GM12878 (cell line): ENCODE results near the gene TMEM14B. TPM values are rescaled to one million over a fixed set of nuclear protein-coding genes. Genes with fewer than 3 reads are reported as not detected.

ENCODE experiments used
- ATAC-seq: fragments of 200-7000 bp; cut with Tn5 transposase; 3 replicates; pipeline ENCODE4 v1.9.1; 2020; ENCODE audit warnings: mild to moderate bottlenecking, moderate library complexity
- BruUV-seq: library from RNA; stranded (reverse); fragments of 400-500 nt; replicated peaks from 2 replicates; lab custom pipeline; 2021; lab: Mats Ljungman, UMichigan
- CTCF ChIA-PET: fragments of 300-600 bp; sonication (Branson Sonifier 250); formaldehyde crosslinking; extraction: SDS; loops from one replicate; lab custom pipeline; 2021; ENCODE audit warnings: inconsistent platforms; lab: Yijun Ruan, JAX
- POLR2A ChIA-PET: fragments of 350-600 bp; formaldehyde crosslinking; extraction: SDS; loops from one replicate; lab custom pipeline; 2021; ENCODE audit warnings: inconsistent platforms; lab: Charles Lee
- RAD21 ChIA-PET: fragments of 300-600 bp; sonication (Branson Sonifier 250); formaldehyde crosslinking; loops from one replicate; lab custom pipeline; 2023; ENCODE audit warnings: antibody characterized with exemption; ENCODE audit not compliant: unreplicated experiment; lab: Charles Lee
- SMC1A ChIA-PET: fragments of 300-600 bp; sonication (Branson Sonifier 250); formaldehyde crosslinking; loops from one replicate; lab custom pipeline; 2023; ENCODE audit not compliant: unreplicated experiment, uncharacterized antibody; lab: Charles Lee
- DNase-seq: peaks from one replicate; pipeline ENCODE4 v3.0.0-alpha.2; 2011; ENCODE audit warnings: low read depth, low spot score
- FAIRE-seq: peaks from 3 replicates; lab custom pipeline; 2011; peaks lifted over from hg19 to GRCh38; lab: Jason Lieb, UNC
- H2AFZ ChIP-seq: 2 replicates; pipeline ENCODE4 v1.6.0; 2011; ENCODE audit warnings: low read depth, low read length, control low read depth; ENCODE audit not compliant: control insufficient read depth
- H3K27ac ChIP-seq: 2 replicates; pipeline ENCODE4 v1.5.1; 2011; ENCODE audit warnings: control low read depth; ENCODE audit not compliant: control insufficient read depth, insufficient read depth
- H3K27me3 ChIP-seq, 2 experiments: replicated peaks in 1 of 2; 2 replicates each; pipeline versions ENCODE4 v1.6.0 to v1.6.1; 2011; ENCODE audit warnings: low read length in 1 of 2; ENCODE audit not compliant: control insufficient read depth in 2 of 2, insufficient read depth in 2 of 2
- H3K36me3 ChIP-seq, 2 experiments: 2 replicates each; pipeline ENCODE4 v1.5.1; 2011; ENCODE audit warnings: low read length in 1 of 2; ENCODE audit not compliant: control insufficient read depth in 2 of 2, insufficient read depth in 2 of 2
- H3K4me1 ChIP-seq: 2 replicates; pipeline ENCODE4 v1.6.1; 2011; ENCODE audit warnings: mild to moderate bottlenecking, low read length, moderate library complexity, mixed read lengths; ENCODE audit not compliant: control insufficient read depth, insufficient read depth
- H3K4me2 ChIP-seq: 2 replicates; pipeline ENCODE4 v1.6.0; 2011; ENCODE audit warnings: control low read depth; ENCODE audit not compliant: control insufficient read depth, insufficient read depth
- H3K4me3 ChIP-seq: fragments of 200-600 bp; sonication (generic); 2 replicates; pipeline ENCODE4 v1.5.1; 2016
- H3K79me2 ChIP-seq: 2 replicates; pipeline ENCODE4 v1.6.0; 2011; ENCODE audit warnings: low read length; ENCODE audit not compliant: control insufficient read depth, insufficient read depth
- H3K9ac ChIP-seq: 2 replicates; pipeline ENCODE4 v1.8.0; 2011; ENCODE audit warnings: low read length, control low read depth, mixed read lengths; ENCODE audit not compliant: control insufficient read depth, insufficient read depth
- H3K9me3 ChIP-seq: replicated peaks from 3 replicates; pipeline ENCODE4 v1.5.1; 2011; ENCODE audit warnings: mild to moderate bottlenecking, low read length; ENCODE audit not compliant: control insufficient read depth, insufficient read depth
- H4K20me1 ChIP-seq: 2 replicates; pipeline ENCODE4 v1.6.0; 2011; ENCODE audit not compliant: control insufficient read depth, insufficient read depth
- CBFB ChIP-seq: IDR thresholded peaks from 2 replicates; pipeline ENCODE4 v1.6.1; 2016; ENCODE audit warnings: antibody characterized with exemption, low read depth
- CHD4 ChIP-seq: fragments of 200-600 bp; sonication (generic); IDR thresholded peaks from 2 replicates; pipeline ENCODE4 v1.6.1; 2016; ENCODE audit warnings: mild to moderate bottlenecking
- E2F4 ChIP-seq: IDR thresholded peaks from 2 replicates; pipeline ENCODE4 v1.6.1; 2012; ENCODE audit warnings: low read depth, low read length, improper control_type of control experiment
- JUND ChIP-seq: IDR thresholded peaks from 2 replicates; pipeline ENCODE4 v1.6.1; 2012; ENCODE audit warnings: low read depth, mild to moderate bottlenecking, low read length, improper control_type of control experiment, moderate library complexity
- LARP7 ChIP-seq: fragments of 450-650 bp; IDR thresholded peaks from 2 replicates; pipeline ENCODE4 v1.6.1; 2017; ENCODE audit warnings: mild to moderate bottlenecking
- NFYB ChIP-seq: IDR thresholded peaks from 2 replicates; pipeline ENCODE4 v1.6.1; 2011; ENCODE audit warnings: low read depth, mild to moderate bottlenecking, low read length, improper control_type of control experiment, moderate library complexity; ENCODE audit not compliant: insufficient read depth
- POU2F2 ChIP-seq: IDR thresholded peaks from 3 replicates; pipeline ENCODE4 v1.6.1; 2011; ENCODE audit warnings: low read depth, mild to moderate bottlenecking, low read length, borderline replicate concordance
- SRF ChIP-seq, 2 experiments: IDR thresholded peaks; 2 replicates each; pipeline ENCODE4 v1.6.1; 2011; ENCODE audit warnings: low read depth in 2 of 2, low read length in 2 of 2, mild to moderate bottlenecking in 1 of 2, moderate library complexity in 1 of 2
- ZNF592 ChIP-seq: fragments of 450-650 bp; IDR thresholded peaks from 2 replicates; pipeline ENCODE4 v1.6.1; 2017; ENCODE audit warnings: mild to moderate bottlenecking, moderate library complexity
- WGBS: methylation state at CpG from one replicate; pipeline ENCODE4 v1.1.6; 2016; ENCODE audit warnings: low lambda C conversion rate; ENCODE audit not compliant: insufficient replicate concordance, insufficient coverage; ENCODE audit errors: missing lambda C conversion rate; 5-methylcytosine and 5-hydroxymethylcytosine counted together
- in situ Hi-C: fragments of 300-500 bp; cut with MboI; formaldehyde crosslinking; loops from 9 replicates; pipeline ENCODE4 v1.14.3; 2018; ENCODE audit warnings: mixed read lengths
- intact Hi-C: fragments of 100-400 bp; cut with micrococcal nuclease; formaldehyde crosslinking; loops from one replicate; pipeline ENCODE4 v1.14.2; 2022; ENCODE audit not compliant: unreplicated experiment
- polyA plus RNA-seq, 11 experiments: library from polyadenylated mRNA; depleted of rRNA in 4 of 11; unstranded in 6 of 11; stranded (reverse) in 5 of 11; fragments of >200 nt; fragmentation: Nextera tagmentation in 4 of 11; fragmentation: Illumina TruSeq in 1 of 11; extraction: Ambion mirVana in 4 of 11; extraction: Trizol in 1 of 11; gene quantifications; 1 replicate in 1 of 11; 2 replicates in 10 of 11; pipeline versions ENCODE4 v1.2.1 to v1.2.3, GENCODE V29; 2011 to 2016; ENCODE audit warnings: inconsistent platforms in 2 of 11, missing spikeins in 2 of 11, low read depth in 1 of 11
- total RNA-seq, 4 experiments: library from RNA; depleted of rRNA in 3 of 4; stranded (reverse); fragments of >200 nt in 3 of 4; fragmentation: Illumina TruSeq in 1 of 4; extraction: Trizol in 1 of 4; gene quantifications; 2 replicates each; pipeline versions ENCODE4 v1.2.1 to v1.2.3, GENCODE V29; 2013 to 2021
- TF ChIP-seq, protein P1 (sequence below): fragments of 450-650 bp; conservative IDR thresholded peaks from 2 replicates; pipeline ENCODE4 v1.6.1; 2017; ENCODE audit warnings: mild to moderate bottlenecking, moderate library complexity

TMEM14B gene
- total and polyA plus RNA-seq, 10 of the 15 experiments (the other 5 are each of a cell fraction or from before 2014, with no cell fraction given), result 80.5 to 399 (median 136) TPM

- DNase-seq (no peak), FAIRE-seq (no peak), ATAC-seq (no peak)
- Histone ChIP-seq H3K4me3 (no peak overlapping the region), H3K36me3 (no peaks in the 10 kb centered on the region), H3K27ac (no peak overlapping the region), H3K4me2 (no peak overlapping the region), H3K4me1 (no peaks in the 10 kb centered on the region), H3K9ac (no peak overlapping the region), H3K9me3 (no peaks in the 10 kb centered on the region), H2AFZ (no peak overlapping the region), H4K20me1 (no peaks in the 10 kb centered on the region), H3K79me2 (no peaks in the 10 kb centered on the region), H3K27me3 (no peaks in the 10 kb centered on the region)
- RAD21 ChIA-PET, result no interaction called here
- intact Hi-C loops (no loop called here), in situ Hi-C loops (no loop called here)
- WGBS, result 97% methylated on average over 5 of the region's 5 CpGs
- POLR2A ChIA-PET, result no interaction called here
- SMC1A ChIA-PET, result no interaction called here
- TF ChIP-seq SRF (IDR thresholded peaks at IDR 0.05; ENCODE audit: low read depth in 2 of 2, low read length in 2 of 2), result no peak
- no peak for TF ChIP-seq CBFB
- no peak for TF ChIP-seq E2F4
- no peak for TF ChIP-seq CHD4
- CTCF ChIA-PET, result interaction anchor here (12.1 kb wide), 1 partner anchor 311 kb away, joined by 153 read pairs; no protein-coding TSS in a partner anchor
- BruUV-seq, result no TSS peak
These were observed 44.1 kb downstream of the TMEM14B start for GRCh38 chr6:10791673-10792072.

DNA sequence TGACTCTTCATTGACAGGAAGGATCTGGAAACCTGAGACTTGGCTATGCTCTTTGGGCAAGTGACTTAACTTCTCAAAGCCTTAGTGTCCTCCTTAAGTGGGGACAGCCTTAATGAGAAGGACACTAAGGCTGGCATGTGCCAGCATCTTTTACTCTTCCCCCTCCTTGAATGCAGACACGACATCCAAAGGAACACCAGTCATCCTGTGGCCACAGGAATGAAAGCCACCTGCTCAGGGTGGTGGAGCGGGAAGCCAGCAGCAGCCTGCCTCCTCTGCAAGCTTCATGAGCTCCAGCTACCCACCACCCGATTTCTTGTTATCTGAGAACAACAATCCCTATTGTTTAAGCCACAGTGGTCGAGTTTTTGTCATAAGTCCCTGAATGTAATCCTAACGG lies 44.5 kb downstream of the TMEM14B start:
- 76% methylated on average over 5 of the region's 5 CpGs for WGBS
- CTCF ChIA-PET, result interaction anchor here (12.1 kb wide), 1 partner anchor 312 kb away, joined by 153 read pairs; no protein-coding TSS in a partner anchor
- TF ChIP-seq, protein P1, sequence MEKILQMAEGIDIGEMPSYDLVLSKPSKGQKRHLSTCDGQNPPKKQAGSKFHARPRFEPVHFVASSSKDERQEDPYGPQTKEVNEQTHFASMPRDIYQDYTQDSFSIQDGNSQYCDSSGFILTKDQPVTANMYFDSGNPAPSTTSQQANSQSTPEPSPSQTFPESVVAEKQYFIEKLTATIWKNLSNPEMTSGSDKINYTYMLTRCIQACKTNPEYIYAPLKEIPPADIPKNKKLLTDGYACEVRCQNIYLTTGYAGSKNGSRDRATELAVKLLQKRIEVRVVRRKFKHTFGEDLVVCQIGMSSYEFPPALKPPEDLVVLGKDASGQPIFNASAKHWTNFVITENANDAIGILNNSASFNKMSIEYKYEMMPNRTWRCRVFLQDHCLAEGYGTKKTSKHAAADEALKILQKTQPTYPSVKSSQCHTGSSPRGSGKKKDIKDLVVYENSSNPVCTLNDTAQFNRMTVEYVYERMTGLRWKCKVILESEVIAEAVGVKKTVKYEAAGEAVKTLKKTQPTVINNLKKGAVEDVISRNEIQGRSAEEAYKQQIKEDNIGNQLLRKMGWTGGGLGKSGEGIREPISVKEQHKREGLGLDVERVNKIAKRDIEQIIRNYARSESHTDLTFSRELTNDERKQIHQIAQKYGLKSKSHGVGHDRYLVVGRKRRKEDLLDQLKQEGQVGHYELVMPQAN, result no peak
- TF ChIP-seq JUND, result no peak
- no peak for TF ChIP-seq NFYB
- TF ChIP-seq ZNF592, result no peak
- TF ChIP-seq LARP7, result no peak
- TF ChIP-seq POU2F2, result no peak

More for the DNA sequence above, 44.5 kb downstream of the TMEM14B start:
- Histone ChIP-seq H3K27ac (no peak overlapping the region), H3K4me2 (no peak overlapping the region), H4K20me1 (no peaks in the 10 kb centered on the region), H3K36me3 (no peaks in the 10 kb centered on the region), H3K27me3 (no peaks in the 10 kb centered on the region), H3K4me3 (no peak overlapping the region), H3K9ac (no peak overlapping the region), H3K79me2 (no peaks in the 10 kb centered on the region), H2AFZ (no peak overlapping the region), H3K9me3 (no peaks in the 10 kb centered on the region), H3K4me1 (no peaks in the 10 kb centered on the region)
- DNase-seq, result no peak
- ChIA-PET POLR2A (interaction anchor here (0.8 kb wide), 1 partner anchor 54 kb away, joined by 3 read pairs; no protein-coding TSS in a partner anchor), RAD21 (interaction anchor here (1.4 kb wide), 1 partner anchor 313 kb away, joined by 5 read pairs; no protein-coding TSS in a partner anchor), SMC1A (interaction anchor here (0.7 to 2.2 kb wide), 2 partner anchors 311 to 313 kb away, joined by 4 to 5 read pairs; no protein-coding TSS in a partner anchor)
- no peak for FAIRE-seq
- in situ Hi-C loops (no loop called here), intact Hi-C loops (no loop called here)
- no TSS peak for BruUV-seq
- ATAC-seq, result no peak
